NK-92 (cell line): ENCODE measurements around the gene RICTOR.

ENCODE experiments used
- DNase-seq: peaks from one replicate; lab custom pipeline; 2025; ENCODE audit not compliant: unreplicated experiment; lab: John Stamatoyannopoulos, UW

RICTOR gene

GRCh38 chr5:38888041-38888440, 186.2 kb downstream of the RICTOR start:
- no peak for DNase-seq
